ENCODE measurements around the gene ZNF543. TPM values are rescaled to one million over a fixed set of nuclear protein-coding genes. Genes with fewer than 3 reads are reported as not detected.

The ZNF543 gene
- total and polyA plus RNA-seq, 9 of the 15 experiments (the other 6 are each of a cell fraction or from before 2014, with no cell fraction given) = 0.14 to 5.5 (median 2.4) TPM

DNA sequence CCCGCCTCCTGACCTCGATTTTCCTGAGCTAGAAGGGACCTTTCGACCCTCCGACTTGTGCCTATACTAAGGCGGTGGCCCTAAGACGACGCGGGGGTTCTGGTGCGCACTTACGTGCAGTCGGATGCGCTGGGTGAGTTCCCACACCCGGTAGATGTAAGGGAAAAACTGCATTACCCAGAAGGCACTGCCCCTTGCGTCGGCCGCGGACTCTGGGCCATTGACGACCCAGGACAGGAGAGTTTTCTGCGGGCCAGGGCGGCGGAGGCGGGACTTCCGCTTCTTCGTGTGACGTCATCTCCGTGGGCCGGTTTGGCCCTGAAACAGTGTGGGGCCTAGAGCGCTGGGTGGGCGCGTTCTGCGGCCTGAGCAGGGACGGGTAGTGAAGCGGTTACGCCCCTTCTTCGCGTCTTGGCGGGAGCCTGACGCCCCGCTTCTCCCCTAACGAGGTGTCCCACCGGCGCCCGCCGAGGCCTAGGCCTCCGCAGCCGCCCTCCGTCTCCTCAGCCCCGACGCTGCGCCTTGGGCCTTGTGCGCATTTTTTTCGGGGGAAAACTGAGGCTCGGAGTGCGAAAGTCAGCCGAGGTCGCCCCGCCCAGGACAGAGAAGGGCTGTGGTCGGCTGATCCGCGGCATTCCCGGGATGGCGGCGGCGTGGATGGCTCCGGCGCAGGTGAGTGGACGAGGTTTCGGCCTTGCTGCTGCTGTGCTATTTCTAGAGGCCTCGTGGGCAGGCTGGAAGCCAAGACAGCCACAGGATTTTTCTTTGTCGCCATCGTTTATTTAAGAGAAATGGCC lies 39.9 kb upstream of the ZNF543 start, which contains the start of gene ZNF460 (continued):
- no peak for TF ChIP-seq RERE (CRISPR knock-in tag; IDR thresholded peaks at IDR 0.05; ENCODE audit: borderline replicate concordance)
- TF ChIP-seq DDX20 (tag; IDR thresholded peaks at IDR 0.05; ENCODE audit: low read depth) = no peak
- no peak for TF ChIP-seq EP300 (IDR thresholded peaks at IDR 0.05; ENCODE audit: low read length)
- no peak for TF ChIP-seq LEF1 (IDR thresholded peaks at IDR 0.05)
- no peak for TF ChIP-seq ZNF431 (CRISPR knock-in tag; IDR thresholded peaks at IDR 0.05)
- TF ChIP-seq FOS (IDR thresholded peaks at IDR 0.05; ENCODE audit: extremely low read depth, insufficient read length) = no peak
- no peak for TF ChIP-seq HBP1 (CRISPR knock-in tag; IDR thresholded peaks at IDR 0.05)
- no peak for TF ChIP-seq ZNF586 (CRISPR knock-in tag; conservative IDR thresholded peaks at IDR 0.05)
- no peak for TF ChIP-seq HMGXB4 (CRISPR knock-in tag; IDR thresholded peaks at IDR 0.05)
- TF ChIP-seq ETS1 (conservative IDR thresholded peaks at IDR 0.05; ENCODE audit: control insufficient read depth, low read depth, low read length) = peak; percentile 76
- TF ChIP-seq CREB1 (IDR thresholded peaks at IDR 0.05) = peak; percentile 92
- TF ChIP-seq CREB1 (CRISPR knock-in tag; IDR thresholded peaks at IDR 0.05) = peak; percentile 96
- 0 out of 2 replicates have a peak, but pooled peaks have one; percentile 33 for TF ChIP-seq STAG1 (CRISPR knock-in tag; IDR thresholded peaks at IDR 0.05; ENCODE audit: borderline replicate concordance)
- TF ChIP-seq TAF1 (IDR thresholded peaks at IDR 0.05; ENCODE audit: control insufficient read depth, extremely low read depth, insufficient read depth, low read length, severe bottlenecking) = peak; percentile 41
- no peak for TF ChIP-seq HDGF (IDR thresholded peaks at IDR 0.05)
- no peak for TF ChIP-seq KLF13 (tag; IDR thresholded peaks at IDR 0.05; ENCODE audit: borderline replicate concordance, low read depth)
